ENCODE results near the gene ABTB2.
A peak's percentile ranks its signal among the peaks of the same experiment; 100 is the strongest.
"Not testable (repeated sequence)": the region's sequence is repeated elsewhere in the genome, so short reads cannot be mapped to it uniquely, and the experiment has no call there.

The ABTB2 gene

DNA sequence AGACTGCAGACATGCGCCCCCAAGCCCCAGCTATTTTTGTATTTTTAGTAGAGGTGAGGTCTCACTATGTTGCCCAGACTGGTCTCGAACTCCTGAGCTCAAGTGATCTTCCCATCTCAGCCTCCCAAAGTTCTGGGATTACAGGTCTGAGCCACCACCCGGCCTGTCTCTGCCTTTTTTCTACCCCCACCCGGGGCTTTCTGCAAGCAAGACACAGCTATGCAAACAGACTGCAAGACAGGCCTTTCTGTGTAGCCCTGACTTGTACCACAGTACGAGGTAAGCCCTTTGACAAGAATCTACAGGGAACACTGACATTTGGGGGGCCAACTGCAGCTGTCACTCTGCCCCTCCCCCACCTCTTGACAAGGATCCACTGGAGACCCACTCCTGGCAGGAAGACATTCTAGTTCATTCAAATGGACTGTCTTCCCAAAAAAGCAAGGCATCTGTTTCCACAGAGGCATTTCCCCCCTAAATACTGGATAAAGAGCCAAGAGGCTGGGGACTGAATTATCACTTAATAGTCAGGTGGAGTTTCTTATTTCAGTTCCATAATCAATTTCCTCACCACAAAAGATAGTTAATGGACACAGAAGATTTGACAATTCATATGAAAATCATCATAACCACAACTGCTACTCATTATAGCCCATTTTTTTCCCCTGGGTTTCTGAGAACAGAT lies 118.2 kb downstream of the ABTB2 start:
- DNase-seq (ENCODE audit: low read depth), result no peak

DNA sequence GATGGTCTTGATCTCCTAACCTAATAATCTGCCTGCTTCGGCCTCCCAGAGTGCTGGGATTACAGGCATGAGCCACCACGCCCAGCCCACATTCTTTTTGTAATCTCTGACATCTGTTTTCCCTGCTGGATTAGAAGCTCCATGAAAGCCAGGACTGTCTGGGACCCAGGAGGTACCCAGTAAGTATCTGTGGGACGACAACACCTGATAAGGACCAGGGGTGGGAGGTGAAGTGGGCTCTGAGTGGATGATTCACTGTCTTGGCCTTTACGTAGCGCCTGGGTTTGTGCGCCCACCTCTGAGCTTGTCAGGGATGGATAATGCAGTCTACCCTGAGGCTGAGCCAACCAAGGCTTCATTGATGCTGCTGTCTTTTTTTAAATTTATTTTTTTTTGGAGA lies 118.8 kb downstream of the ABTB2 start:
- DNase-seq (ENCODE audit: low read depth), result no peak

DNA sequence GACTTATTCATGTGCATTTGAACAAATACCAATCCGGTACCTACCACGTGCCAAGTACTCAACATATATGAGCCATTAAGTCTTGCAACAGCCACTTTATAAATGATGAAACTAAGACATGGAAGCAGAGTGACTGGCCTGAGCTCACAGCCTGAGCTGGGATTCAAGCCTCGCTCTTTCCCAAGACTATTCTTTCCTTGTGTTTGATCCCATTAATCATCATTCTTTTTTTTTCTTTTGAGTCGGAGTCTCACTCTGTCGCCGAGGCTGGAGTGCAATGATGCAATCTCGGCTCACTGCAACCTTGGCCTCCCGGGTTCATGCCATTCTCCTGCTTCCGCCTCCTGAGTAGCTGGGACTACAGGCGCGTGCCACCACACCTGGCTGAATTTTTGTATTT lies 119.3 kb downstream of the ABTB2 start:
- peak; percentile 17 for DNase-seq (ENCODE audit: low read depth)

DNA sequence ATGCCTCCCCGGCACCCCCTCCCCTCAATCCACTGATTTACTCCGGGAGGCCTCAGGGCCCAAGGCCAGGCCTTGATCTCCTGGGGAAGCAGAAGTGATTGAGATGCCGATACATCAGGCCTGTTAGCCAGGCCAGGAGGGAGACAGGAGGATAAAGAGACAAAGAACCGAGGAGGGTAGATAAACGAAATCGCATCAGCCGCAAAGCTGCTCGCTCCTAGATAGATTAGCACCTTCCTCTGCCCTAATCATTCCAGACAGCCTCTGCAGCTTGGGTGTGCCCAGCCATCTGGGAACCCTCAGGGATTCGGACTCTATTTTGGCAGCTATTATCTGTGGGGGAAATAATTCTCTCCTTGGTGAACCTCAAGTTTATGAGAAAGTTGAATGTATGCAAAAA lies 121.2 kb downstream of the ABTB2 start:
- DNase-seq (ENCODE audit: low read depth), result no peak

DNA sequence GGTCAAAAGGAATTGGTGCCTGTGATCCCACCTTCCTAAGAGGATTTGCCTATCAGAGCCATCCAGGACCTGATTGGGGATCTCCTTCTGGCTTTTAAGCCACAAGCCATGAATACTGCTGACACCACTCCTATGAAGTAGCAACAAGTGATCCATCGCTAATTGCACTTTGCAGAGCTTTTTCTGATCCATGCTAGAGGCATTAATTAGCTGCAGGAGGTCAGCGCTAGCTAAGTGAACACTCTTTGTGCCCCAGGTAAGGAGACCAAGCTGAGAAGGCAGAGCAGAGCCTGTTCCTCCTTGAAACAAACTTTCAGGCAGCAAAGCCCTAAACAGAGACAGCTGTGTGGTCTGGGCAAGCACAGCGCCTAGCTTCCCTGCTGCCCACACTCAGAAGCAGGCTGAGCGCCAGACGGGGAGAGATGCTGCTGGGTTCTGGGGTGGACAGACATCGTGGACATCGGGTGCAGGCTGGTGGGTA lies 122.2 kb downstream of the ABTB2 start:
- no peak for DNase-seq (ENCODE audit: low read depth)

DNA sequence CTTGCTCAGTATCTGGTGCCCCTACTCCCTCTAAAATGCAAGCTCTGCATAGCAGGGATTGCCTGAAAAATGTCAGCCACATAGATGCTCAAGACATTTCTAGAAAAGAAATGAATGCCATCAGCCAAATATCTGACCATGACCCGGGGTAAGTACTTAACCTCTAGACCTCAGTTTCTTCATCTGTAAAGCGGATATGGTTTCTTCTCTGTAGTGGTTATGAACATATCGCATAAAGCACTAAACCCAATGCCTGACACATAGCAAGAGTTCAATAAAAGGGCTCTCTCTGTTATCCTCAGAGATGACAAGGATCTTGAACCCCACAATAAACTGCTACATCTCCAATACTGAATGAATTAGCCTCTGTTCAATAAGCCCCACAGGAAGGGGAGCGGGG lies 122.6 kb downstream of the ABTB2 start:
- DNase-seq (ENCODE audit: low read depth), result no peak

DNA sequence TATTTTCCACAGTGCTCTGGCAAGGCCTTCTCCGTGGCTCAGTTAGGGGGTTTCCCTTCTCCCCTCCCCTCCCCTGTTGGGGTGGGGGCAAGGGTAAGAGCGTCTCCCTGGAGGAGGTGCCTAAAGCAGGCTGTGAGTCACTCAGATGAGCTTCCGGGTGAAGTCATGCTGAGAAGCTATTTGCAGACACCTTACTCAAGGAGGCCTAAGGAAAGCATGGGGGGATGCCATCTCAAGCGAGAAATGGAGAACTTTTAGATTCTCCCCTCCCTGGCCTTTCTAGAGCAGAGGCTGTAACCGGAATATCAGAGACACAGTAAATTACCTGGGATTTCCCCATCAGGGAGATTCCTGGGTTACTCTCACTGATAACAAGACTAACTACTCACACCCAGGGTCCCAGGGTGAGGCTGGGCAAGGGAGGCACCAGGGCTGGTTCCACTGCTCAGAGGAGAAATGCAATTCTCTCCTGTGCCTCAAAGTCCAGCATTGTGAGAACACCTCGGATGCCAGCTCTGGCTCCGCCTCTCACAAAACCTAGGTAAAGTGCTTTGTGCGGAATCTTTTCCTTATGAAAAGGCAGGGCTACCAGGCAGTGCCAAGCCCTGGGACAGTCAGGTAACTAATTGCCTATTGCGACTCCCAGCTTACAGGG lies 123.6 kb downstream of the ABTB2 start:
- DNase-seq (ENCODE audit: low read depth), result no peak

DNA sequence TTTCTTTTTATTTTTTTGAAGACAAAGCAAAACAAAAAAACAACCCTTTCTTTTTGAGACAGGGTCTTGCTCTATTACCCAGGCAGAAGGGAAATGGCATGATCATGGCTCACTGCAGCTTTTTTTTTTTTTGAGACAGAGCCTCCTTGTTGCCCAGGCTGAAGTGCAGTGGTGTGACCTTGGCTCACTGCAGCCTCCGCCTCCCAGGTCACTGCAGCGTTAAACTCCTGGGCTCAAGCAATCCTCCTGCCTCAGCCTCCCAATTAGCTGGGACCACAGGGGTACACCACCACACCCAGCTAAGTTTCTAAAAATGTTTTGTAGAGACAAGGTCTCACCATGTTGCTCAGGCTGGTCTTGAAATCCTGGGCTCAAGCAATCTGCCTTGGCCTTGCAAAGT lies 124.6 kb downstream of the ABTB2 start:
- no peak for DNase-seq (ENCODE audit: low read depth)

DNA sequence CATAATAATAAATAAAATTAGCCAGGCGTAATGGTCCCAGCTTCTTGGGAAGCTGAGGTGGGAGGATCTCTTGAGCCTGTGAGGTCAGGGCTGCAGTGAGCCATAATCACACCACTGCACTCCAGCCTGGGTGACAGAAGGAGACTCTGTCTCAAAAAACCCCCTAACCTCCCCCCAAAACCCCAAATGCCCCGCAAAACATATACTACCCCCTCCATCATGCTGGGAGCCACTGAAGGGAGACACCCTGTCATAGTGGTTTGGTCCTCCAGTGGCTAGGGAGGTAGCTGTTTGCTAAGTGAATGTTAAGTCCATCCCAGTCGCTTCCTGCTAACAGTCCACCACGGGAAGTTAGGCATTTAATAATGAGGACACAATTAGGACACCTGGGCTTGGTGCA lies 125.0 kb downstream of the ABTB2 start:
- no peak for DNase-seq (ENCODE audit: low read depth)

DNA sequence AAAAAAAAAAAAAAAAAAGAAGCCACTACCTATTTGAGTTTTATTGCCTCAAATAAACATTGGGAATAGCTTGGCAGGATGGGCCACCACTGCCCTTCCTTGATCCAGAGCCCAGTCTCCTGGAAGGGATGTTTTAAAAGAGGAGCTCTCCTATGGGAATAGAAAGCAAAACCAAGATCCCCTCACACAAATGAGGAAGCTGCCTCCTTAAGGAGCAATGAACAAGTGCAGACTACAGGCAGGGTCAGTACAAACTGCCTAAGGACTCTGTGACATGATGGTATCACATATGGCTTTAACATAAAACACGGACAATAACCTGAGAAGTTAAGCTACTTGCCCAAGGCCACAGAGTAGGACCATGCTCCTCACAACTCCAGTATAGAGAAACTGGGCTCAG lies 131.6 kb downstream of the ABTB2 start:
- no peak for DNase-seq (ENCODE audit: low read depth)

DNA sequence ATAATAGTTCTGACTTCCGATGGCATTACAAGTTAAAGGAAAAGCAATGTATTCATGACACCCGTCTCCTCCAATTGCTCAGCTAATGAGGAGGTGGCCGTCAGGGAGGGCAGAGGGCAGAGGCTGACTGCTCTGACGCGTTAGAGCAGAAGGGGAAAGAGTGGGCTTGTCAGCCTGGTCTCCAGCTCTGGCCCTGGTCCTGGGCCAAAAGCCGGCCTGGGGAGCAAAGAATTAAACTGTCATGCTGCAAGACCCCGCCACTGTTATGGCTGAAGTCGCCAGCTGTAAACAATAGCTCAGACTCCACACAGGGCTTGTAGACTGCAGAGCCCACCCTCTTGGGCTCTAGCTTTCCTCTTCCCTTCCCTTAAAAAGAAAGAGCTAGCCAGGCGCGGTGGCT lies 132.7 kb downstream of the ABTB2 start:
- DNase-seq (ENCODE audit: low read depth), result no peak

DNA sequence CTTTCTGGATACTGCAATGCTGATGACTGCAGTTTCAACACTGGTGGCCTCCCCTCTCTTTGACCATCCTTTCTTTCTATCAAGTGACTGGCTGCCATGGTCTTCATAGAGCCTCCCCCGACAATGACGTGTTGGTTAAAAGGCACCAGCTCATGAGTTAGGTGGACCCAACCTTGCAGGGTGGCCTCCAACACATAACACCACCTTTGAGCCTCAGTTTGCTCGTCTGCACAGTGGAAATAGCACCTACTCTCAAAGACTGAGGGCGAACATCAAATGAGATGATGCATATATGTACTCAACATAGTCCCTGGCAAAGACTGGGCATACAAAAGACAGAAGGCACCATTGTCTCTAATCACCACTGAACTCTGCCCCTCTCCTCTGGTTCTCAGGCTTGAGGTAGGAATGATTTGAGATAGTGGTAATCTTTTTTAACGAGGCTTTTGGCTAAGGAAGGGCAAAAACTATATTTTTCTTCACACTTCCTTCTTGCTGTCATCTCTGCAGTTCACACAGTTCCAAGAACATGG lies 133.3 kb downstream of the ABTB2 start:
- no peak for DNase-seq (ENCODE audit: low read depth)

DNA sequence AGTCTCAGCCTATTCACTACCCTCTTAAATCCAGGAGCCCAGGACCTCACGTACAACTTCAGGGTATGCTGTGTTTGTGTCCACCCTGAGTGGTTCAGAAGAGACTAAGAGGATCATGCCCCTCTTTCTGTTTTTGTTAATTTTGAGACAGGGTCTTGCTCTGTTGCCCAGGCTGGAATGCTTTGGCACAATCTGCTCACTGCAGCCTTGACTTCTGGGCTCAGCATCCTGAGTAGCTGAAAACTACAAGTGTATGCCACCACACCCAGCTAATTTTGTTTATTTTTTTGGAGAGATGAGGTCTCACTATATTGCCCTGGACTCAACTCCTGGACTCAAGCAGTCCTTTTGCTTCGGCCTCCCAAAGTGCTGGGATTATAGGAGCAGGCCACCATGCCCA lies 133.9 kb downstream of the ABTB2 start:
- no peak for DNase-seq (ENCODE audit: low read depth)

DNA sequence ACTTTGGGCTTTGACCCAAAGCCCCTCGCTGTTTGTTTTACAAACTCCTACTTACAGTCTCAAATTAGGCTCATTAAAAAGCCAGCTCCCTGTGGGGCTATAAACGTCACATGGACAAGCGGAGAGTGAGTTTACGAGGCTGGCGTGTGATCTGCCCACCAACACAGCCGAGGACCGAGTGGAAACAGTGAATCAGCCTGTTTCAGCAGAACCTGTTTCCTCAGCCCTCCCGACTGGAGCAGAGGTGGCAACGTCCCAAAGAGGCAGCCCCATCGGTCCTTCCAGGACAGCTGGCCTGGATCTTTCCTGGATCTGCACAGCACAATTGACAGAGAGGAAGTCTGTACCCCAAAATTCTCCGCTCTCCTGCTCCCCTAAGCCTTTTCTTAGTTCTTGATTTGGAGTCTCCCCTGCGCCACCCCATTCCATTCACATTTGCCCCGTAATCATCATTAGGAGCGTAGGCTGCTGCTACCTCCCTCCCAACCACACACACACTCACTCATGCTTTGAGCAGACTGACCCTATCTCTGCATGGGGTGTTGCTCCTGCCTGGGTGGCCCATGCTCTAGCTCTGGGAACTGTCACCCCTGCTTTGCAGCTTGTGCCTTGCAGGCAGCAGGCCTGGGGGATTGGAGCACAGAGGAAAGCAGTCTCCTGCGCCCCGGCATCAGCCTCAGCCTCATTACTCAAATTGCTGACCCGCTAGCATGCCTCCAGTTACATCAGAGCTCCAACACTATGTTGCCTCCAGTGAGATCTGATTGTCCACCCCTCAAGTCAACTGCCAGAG lies 134.6 kb downstream of the ABTB2 start:
- peak; percentile 81 for DNase-seq (ENCODE audit: low read depth)

DNA sequence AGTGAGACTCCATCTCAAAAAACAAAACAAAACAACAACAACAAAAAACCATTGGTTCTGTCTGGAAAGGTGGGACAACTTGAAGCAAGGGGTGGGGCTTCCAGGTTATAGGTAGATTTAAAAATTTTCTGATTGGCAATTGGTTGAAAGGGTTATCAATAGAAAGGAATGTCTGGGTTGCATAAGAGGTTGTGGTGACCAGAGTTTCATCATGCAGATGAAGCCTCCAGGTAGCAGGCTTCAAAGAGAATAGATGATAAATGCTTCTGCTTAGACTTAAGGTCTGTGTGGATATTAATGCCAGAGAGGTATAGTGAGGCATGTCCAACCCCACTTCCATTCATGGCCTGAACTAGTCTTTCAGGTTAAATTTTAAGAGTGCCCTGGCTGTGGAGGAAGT lies 135.8 kb downstream of the ABTB2 start:
- DNase-seq (ENCODE audit: low read depth), result no peak

DNA sequence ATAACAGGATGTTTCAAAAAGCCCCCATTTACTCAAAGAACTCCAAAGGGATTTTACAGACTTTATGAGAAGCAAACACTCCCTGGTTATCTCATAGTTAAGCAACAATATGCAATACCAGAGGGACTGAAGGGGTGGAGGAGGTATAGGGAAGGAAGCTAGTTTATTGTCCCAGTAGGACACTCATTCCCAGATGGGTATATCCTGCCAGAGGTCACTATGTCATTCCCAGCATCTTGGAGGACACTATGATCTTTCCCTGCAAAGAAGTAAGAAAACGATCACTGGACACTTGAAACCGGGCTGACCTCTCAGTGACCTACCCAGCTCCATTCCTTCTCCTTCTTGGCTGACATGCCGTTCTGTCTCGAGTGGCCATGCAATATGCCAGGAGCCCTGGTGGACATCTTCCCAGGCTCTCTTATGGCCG lies 137.9 kb downstream of the ABTB2 start:
- peak; percentile 6 for DNase-seq (ENCODE audit: low read depth)

DNA sequence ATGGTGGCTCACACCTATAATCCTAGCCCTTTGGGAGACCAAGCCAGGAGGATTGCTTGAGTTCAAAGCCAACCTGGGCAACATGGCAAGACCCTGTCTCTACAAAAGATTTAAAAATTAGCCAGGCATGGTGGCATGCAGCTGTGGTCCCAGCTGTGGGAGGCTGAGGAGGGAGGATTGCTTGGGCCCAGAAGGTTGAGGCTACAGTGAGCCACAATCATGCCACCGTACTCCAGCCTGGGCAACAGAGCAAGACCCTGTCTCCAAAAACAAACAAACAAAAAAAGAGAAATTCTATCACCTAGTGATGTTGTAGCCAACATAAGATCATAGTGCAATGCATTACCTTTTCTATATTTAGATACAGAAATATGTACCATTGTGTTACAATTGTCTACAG lies 138.5 kb downstream of the ABTB2 start:
- no peak for DNase-seq (ENCODE audit: low read depth)

DNA sequence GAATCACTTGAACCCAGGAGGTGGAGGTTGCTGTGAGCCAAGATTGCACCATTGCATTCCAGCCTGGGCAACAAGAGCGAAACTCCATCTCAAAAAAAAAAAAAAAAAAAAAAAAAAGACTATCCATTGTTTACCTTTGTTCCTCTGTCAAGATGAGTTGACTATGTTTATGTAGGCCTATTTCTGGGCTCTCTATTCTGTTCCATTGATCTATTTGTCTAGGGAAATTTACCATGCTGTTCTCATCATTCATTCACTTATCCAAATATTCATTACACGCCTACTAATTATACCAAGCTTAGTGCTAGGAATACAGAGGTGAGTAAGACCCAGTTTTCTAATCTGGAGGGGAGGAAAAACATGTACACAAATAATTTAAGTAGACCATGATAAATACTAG lies 139.1 kb downstream of the ABTB2 start:
- not testable (repeated sequence) for DNase-seq (ENCODE audit: low read depth)

DNA sequence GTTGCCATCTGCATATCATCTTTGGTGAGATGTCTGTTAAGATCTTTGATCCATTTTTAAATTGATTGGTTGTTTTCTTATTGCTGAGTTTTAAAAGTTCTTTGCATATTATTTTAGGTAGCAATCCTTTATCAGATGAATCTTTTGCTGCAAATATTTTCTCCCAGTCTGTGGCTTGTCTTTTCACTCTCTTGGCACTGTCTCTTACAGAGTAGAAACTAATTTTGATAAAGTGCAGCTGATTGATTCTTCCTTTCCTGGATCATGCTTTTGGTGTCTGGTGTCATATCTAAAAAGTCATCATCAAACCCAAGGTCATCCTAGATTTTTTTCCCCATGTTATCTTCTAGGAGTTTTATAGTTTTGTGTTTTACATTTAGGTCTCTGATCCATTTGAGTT lies 139.7 kb downstream of the ABTB2 start:
- no peak for DNase-seq (ENCODE audit: low read depth)

DNA sequence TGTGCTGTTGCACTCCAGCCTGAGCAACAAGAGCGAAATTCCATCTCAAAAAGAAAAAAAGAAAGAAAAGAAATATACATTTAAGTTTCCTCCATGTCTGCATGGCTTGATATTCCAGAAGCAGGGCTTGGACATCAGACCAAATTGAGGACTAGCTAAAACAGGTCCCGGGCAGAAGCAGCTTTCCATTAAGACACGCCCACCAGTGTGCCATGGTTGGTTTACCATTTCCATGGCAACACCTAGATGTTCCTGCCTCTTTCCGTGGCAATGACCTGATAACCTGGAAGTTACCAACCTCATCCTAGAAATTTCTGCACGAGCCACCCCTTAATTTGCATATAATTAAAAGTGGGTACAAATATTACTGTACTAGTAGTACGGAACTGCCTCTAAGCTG lies 141.1 kb downstream of the ABTB2 start:
- no peak for DNase-seq (ENCODE audit: low read depth)

DNA sequence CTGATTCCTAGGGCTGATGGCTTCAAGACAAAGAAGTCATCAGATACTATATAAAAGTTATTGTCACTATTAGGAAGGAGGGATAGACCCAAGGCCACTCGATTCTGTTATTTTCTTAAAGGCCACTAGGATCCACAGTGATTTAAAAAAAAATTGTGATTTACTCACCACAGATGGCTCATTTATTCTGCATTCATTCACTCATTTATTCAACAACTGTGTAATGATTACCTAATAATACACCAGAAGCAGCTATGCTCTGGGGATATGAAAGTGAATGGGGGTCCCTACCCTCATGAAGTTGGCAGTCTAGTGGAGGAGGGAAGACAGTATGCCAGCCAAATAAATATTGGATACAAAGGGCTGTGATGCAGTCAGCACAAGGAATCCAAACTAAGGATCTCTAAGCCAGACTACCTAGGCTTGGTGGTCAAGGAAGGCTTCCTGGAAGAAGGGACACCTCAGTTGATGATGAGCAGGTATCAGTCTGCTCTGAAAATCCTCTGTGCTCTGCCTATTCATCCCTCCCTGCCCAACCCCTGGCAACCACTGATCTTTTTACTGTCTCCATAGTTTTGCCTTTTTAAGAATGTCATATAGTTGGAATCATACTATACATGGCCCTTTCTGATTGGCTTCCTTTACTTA lies 141.9 kb downstream of the ABTB2 start:
- no peak for DNase-seq (ENCODE audit: low read depth)

Data from fibroblast of gingiva (primary cell).